OCI-LY3 (cell line): ENCODE measurements around the gene GOLT1A.

Experiments used
- CTCF ChIP-seq: fragments of 200-600, 300-600 bp; sonication (generic); IDR thresholded peaks from 2 replicates; pipeline ENCODE4 v1.5.1; 2014; ENCODE audit warnings: antibody characterized with exemption, low read length, low read depth
- EZH2phosphoT487 ChIP-seq: fragments of 200-600 bp; shearing (Covaris generic); IDR thresholded peaks from 2 replicates; pipeline ENCODE4 v1.6.1; 2018; ENCODE audit warnings: antibody characterized with exemption, mixed run types, low read depth

GRCh38 chr1:204192589-204193352 is 21.0 kb downstream of the GOLT1A start:
- TF ChIP-seq CTCF = no peak
- no peak for TF ChIP-seq EZH2phosphoT487
